GM23338 (cell line): ENCODE results near the gene CREB1. TPM values are rescaled to one million over a fixed set of nuclear protein-coding genes. Genes with fewer than 3 reads are reported as not detected.
A peak's percentile ranks its signal among the peaks of the same experiment; 100 is the strongest.

Experiments used
- ATAC-seq: fragments of 200-7000 bp; cut with Tn5 transposase; 3 replicates; pipeline ENCODE4 v1.9.1; 2020
- DNase-seq: peaks from one replicate; pipeline ENCODE4 v3.0.0-alpha.2; 2015; ENCODE audit warnings: low spot score
- H2AFZ ChIP-seq: fragments of 200-600 bp; sonication (generic); 2 replicates; pipeline ENCODE4 v1.8.0; 2016; ENCODE audit warnings: antibody characterized with exemption, mild to moderate bottlenecking, moderate library complexity
- H3F3A ChIP-seq: fragments of 200-600 bp; sonication (generic); replicated peaks from 2 replicates; pipeline ENCODE4 v1.8.0; 2017; ENCODE audit warnings: antibody characterized with exemption, mixed run types, low read depth
- H3K27ac ChIP-seq: fragments of 200-600 bp; sonication (generic); 2 replicates; pipeline ENCODE4 v1.6.1; 2016; ENCODE audit warnings: low read depth
- H3K27me3 ChIP-seq: fragments of 200-600 bp; sonication (generic); 2 replicates; pipeline ENCODE4 v1.8.0; 2016; ENCODE audit warnings: mild to moderate bottlenecking, mixed run types, moderate library complexity; ENCODE audit not compliant: insufficient read depth
- H3K36me3 ChIP-seq: fragments of 200-600 bp; sonication (generic); 2 replicates; pipeline ENCODE4 v1.8.0; 2016; ENCODE audit warnings: mild to moderate bottlenecking; ENCODE audit not compliant: insufficient read depth
- H3K4me1 ChIP-seq: fragments of 200-600 bp; sonication (generic); 2 replicates; pipeline ENCODE4 v1.8.0; 2016; ENCODE audit warnings: mild to moderate bottlenecking, moderate library complexity; ENCODE audit not compliant: insufficient read depth
- H3K4me2 ChIP-seq: fragments of 200-600 bp; sonication (generic); 2 replicates; pipeline ENCODE4 v1.7.1; 2017; ENCODE audit warnings: mixed run types
- H3K4me3 ChIP-seq: fragments of 200-600 bp; sonication (generic); 2 replicates; pipeline ENCODE4 v1.6.1; 2016; ENCODE audit warnings: mixed run types
- H3K79me2 ChIP-seq: fragments of 200-600 bp; sonication (generic); replicated peaks from 2 replicates; pipeline ENCODE4 v1.8.0; 2017; ENCODE audit warnings: mild to moderate bottlenecking; ENCODE audit not compliant: insufficient read depth
- H3K9me2 ChIP-seq: fragments of 200-600 bp; sonication (generic); 2 replicates; pipeline ENCODE4 v1.8.0; 2017; ENCODE audit not compliant: insufficient read depth
- H4K20me1 ChIP-seq: fragments of 200-600 bp; sonication (generic); replicated peaks from 2 replicates; pipeline ENCODE4 v1.8.0; 2017; ENCODE audit warnings: mild to moderate bottlenecking; ENCODE audit not compliant: insufficient read depth
- H3K27ac Mint-ChIP-seq: 2 replicates; pipeline ENCODE4 v1.8.0; 2020; ENCODE audit warnings: inconsistent platforms, mild to moderate bottlenecking, moderate library complexity, mixed read lengths
- H3K27me3 Mint-ChIP-seq: 3 replicates; pipeline ENCODE4 v1.8.0; 2022; ENCODE audit warnings: low read depth, mild to moderate bottlenecking, moderate library complexity, mixed read lengths, inconsistent platforms; ENCODE audit not compliant: insufficient read depth, poor library complexity
- H3K36me3 Mint-ChIP-seq: 3 replicates; pipeline ENCODE4 v1.8.0; 2021; ENCODE audit warnings: low read depth, mild to moderate bottlenecking, inconsistent platforms, moderate library complexity, mixed read lengths
- H3K4me1 Mint-ChIP-seq: 3 replicates; pipeline ENCODE4 v1.8.0; 2020; ENCODE audit warnings: mild to moderate bottlenecking, inconsistent platforms, mixed read lengths
- H3K4me3 Mint-ChIP-seq: 3 replicates; pipeline ENCODE4 v1.8.0; 2021; ENCODE audit warnings: moderate library complexity, mild to moderate bottlenecking, inconsistent platforms, mixed read lengths
- H3K9me3 Mint-ChIP-seq: 3 replicates; pipeline ENCODE4 v1.8.0; 2020; ENCODE audit warnings: moderate library complexity, mild to moderate bottlenecking, inconsistent platforms, mixed read lengths
- CREB1 ChIP-seq: fragments of 250-450 bp; sonication (Bioruptor Pico); IDR thresholded peaks from 2 replicates; pipeline ENCODE4 v1.5.0; 2020; ENCODE audit warnings: low read depth, mild to moderate bottlenecking, moderate library complexity
- EZH2 ChIP-seq: fragments of 200-600 bp; sonication (generic); IDR thresholded peaks from one replicate; pipeline ENCODE4 v1.8.0; 2017; ENCODE audit warnings: antibody characterized with exemption, mild to moderate bottlenecking, low read depth; ENCODE audit not compliant: unreplicated experiment
- EZH2phosphoT487 ChIP-seq: fragments of 200-600 bp; sonication (generic); IDR thresholded peaks from one replicate; pipeline ENCODE4 v1.8.1; 2018; ENCODE audit warnings: antibody characterized with exemption; ENCODE audit not compliant: unreplicated experiment
- JUNB ChIP-seq: IDR thresholded peaks from one replicate; pipeline ENCODE4 v1.6.1; 2016; ENCODE audit warnings: antibody characterized with exemption; ENCODE audit not compliant: unreplicated experiment
- NANOG ChIP-seq: IDR thresholded peaks from 2 replicates; pipeline ENCODE4 v1.6.1; 2016; ENCODE audit warnings: antibody characterized with exemption, borderline replicate concordance
- POLR2AphosphoS5 ChIP-seq: IDR thresholded peaks from 2 replicates; pipeline ENCODE4 v1.6.1; 2016; ENCODE audit warnings: antibody characterized with exemption, low read depth
- STAT1 ChIP-seq: IDR thresholded peaks from one replicate; pipeline ENCODE4 v1.6.1; 2016; ENCODE audit warnings: antibody characterized with exemption; ENCODE audit not compliant: unreplicated experiment
- ZNF114 ChIP-seq: fragments of 250-450 bp; sonication (Bioruptor Pico); IDR thresholded peaks from 2 replicates; pipeline ENCODE4 v1.5.0; 2020; ENCODE audit warnings: mild to moderate bottlenecking, moderate library complexity
- polyA plus RNA-seq: library from polyadenylated mRNA; unstranded; fragments of >200 nt; fragmentation: Nextera tagmentation; extraction: Ambion mirVana; gene quantifications from 2 replicates; pipeline ENCODE4 v1.2.1, GENCODE V29; 2016
- total RNA-seq: library from RNA; depleted of rRNA; stranded (reverse); fragments of >200 nt; shearing (Covaris generic); gene quantifications from 2 replicates; pipeline ENCODE4 v1.2.3, GENCODE V29; 2014
- TF ChIP-seq, protein P1 (sequence below), 2 experiments: fragments of 200-600 bp in 1 of 2; sonication (generic) in 1 of 2; conservative IDR thresholded peaks; 2 replicates each; pipeline versions ENCODE4 v1.5.1 to v1.6.1; 2016 to 2017; ENCODE audit warnings: antibody characterized with exemption in 2 of 2, low read depth in 2 of 2, mild to moderate bottlenecking in 2 of 2, moderate library complexity in 1 of 2
- TF ChIP-seq, protein P2 (sequence below): IDR thresholded peaks from one replicate; pipeline ENCODE4 v1.6.1; 2018; ENCODE audit warnings: antibody characterized with exemption; ENCODE audit not compliant: unreplicated experiment
- TF ChIP-seq, protein P3 (sequence below): IDR thresholded peaks from 2 replicates; pipeline ENCODE4 v1.6.1; 2016; ENCODE audit warnings: antibody characterized with exemption
- TF ChIP-seq, protein P4 (sequence below): fragments of 250-450 bp; sonication (Bioruptor Pico); IDR thresholded peaks from 2 replicates; pipeline ENCODE4 v1.5.0; 2020; ENCODE audit warnings: mild to moderate bottlenecking, moderate library complexity

CREB1 gene
- total and polyA plus RNA-seq, 2 experiments from 2014 or later, result 40.3 to 104 TPM

DNA sequence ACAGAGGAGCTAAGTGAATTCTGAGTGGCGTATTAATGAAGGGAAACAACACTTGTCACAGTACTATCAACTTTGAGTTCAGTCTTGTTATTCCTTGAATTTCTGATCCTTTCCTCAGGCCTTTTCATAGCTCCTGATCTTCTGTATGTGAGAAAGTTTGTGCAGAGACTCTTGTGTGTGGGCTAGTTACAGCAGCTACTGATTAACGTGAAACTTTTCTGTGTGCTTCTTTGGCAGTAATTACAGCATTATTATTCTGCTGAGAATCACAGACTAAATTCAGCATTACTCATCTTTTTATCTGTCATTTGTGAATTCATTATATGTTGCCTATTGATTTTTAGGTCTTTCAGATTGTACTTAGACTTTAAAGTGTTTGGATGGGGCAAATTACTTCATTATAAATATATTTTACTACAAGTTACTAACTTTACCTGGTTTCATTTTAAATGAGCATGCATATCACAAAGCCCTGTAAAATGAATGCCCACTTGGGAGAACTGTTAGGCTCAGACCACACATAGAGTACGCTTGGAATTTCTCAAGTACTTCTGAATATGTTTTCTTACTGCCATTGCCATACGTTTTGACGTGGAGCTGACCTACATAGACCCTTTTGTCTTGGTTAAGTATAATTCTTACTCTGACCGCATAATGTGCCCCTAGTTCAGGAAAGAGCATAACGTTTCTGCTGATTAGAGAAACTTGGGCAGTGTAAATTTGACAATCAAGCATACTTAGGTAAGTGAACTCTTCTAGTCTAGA, 36.2 kb downstream of the CREB1 start (continued):
- TF ChIP-seq NANOG, result no peak
- no peak for TF ChIP-seq ZNF114
- TF ChIP-seq CREB1 (CRISPR knock-in tag), result no peak
- TF ChIP-seq, protein P1, sequence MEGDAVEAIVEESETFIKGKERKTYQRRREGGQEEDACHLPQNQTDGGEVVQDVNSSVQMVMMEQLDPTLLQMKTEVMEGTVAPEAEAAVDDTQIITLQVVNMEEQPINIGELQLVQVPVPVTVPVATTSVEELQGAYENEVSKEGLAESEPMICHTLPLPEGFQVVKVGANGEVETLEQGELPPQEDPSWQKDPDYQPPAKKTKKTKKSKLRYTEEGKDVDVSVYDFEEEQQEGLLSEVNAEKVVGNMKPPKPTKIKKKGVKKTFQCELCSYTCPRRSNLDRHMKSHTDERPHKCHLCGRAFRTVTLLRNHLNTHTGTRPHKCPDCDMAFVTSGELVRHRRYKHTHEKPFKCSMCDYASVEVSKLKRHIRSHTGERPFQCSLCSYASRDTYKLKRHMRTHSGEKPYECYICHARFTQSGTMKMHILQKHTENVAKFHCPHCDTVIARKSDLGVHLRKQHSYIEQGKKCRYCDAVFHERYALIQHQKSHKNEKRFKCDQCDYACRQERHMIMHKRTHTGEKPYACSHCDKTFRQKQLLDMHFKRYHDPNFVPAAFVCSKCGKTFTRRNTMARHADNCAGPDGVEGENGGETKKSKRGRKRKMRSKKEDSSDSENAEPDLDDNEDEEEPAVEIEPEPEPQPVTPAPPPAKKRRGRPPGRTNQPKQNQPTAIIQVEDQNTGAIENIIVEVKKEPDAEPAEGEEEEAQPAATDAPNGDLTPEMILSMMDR (conservative IDR thresholded peaks at IDR 0.05; ENCODE audit: low read depth in 2 of 2), result no peak
- no peak for TF ChIP-seq EZH2

DNA sequence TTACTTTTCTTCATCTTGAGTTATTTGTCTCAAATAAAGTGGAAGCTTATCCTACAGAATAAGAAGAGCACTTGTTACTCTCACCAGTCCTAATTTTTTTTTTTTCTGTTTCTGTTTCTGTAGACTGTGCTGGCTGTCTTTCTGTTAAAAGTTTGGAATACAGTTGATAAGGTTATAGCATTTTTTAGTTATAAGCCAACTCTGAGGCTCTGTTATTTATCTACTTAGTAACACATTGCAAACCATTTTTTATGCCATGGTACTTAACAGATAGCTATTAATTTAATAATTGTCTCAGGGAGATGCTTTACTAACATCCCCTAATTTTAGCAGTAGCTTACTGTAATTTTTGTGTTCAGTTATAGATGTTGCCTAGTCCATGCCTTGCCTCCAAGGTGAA, 37.9 kb downstream of the CREB1 start:
- Histone ChIP-seq H4K20me1 (no peaks in the 10 kb centered on the region; the same call in 1 of the 2 replicates), H3K27ac (0 out of 2 replicates have a peak overlapping the region, but pooled peaks have one; percentile 9), H3K36me3 (peaks cover 52% of the 10 kb centered on the region; the same call in 1 of the 2 replicates), H3K4me2 (no peak overlapping the region), H3F3A (0 out of 2 replicates have a peak, but pooled peaks cover 3% of the 10 kb centered on the region), H3K4me3 (no peak overlapping the region), H3K4me1 (no peaks in the 10 kb centered on the region), H3K27me3 (no peaks in the 10 kb centered on the region), H3K79me2 (peaks cover 18% of the 10 kb centered on the region; the same call in 1 of the 2 replicates), H2AFZ (no peak overlapping the region), H3K9me2 (no peaks in the 10 kb centered on the region)
- peaks cover 71% of the 10 kb centered on the region for H3K36me3 Mint-ChIP-seq
- no peaks in the 10 kb centered on the region for H3K9me3 Mint-ChIP-seq
- no peak overlapping the region for H3K4me3 Mint-ChIP-seq
- H3K4me1 Mint-ChIP-seq, result no peaks in the 10 kb centered on the region
- ATAC-seq (no peak), DNase-seq (no peak)
- no peak overlapping the region for H3K27ac Mint-ChIP-seq
- no peaks in the 10 kb centered on the region for H3K27me3 Mint-ChIP-seq
- TF ChIP-seq STAT1, result no peak
- TF ChIP-seq, protein P2, sequence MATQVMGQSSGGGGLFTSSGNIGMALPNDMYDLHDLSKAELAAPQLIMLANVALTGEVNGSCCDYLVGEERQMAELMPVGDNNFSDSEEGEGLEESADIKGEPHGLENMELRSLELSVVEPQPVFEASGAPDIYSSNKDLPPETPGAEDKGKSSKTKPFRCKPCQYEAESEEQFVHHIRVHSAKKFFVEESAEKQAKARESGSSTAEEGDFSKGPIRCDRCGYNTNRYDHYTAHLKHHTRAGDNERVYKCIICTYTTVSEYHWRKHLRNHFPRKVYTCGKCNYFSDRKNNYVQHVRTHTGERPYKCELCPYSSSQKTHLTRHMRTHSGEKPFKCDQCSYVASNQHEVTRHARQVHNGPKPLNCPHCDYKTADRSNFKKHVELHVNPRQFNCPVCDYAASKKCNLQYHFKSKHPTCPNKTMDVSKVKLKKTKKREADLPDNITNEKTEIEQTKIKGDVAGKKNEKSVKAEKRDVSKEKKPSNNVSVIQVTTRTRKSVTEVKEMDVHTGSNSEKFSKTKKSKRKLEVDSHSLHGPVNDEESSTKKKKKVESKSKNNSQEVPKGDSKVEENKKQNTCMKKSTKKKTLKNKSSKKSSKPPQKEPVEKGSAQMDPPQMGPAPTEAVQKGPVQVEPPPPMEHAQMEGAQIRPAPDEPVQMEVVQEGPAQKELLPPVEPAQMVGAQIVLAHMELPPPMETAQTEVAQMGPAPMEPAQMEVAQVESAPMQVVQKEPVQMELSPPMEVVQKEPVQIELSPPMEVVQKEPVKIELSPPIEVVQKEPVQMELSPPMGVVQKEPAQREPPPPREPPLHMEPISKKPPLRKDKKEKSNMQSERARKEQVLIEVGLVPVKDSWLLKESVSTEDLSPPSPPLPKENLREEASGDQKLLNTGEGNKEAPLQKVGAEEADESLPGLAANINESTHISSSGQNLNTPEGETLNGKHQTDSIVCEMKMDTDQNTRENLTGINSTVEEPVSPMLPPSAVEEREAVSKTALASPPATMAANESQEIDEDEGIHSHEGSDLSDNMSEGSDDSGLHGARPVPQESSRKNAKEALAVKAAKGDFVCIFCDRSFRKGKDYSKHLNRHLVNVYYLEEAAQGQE, result no peak
- no peak for TF ChIP-seq CREB1 (CRISPR knock-in tag)
- TF ChIP-seq, protein P3, sequence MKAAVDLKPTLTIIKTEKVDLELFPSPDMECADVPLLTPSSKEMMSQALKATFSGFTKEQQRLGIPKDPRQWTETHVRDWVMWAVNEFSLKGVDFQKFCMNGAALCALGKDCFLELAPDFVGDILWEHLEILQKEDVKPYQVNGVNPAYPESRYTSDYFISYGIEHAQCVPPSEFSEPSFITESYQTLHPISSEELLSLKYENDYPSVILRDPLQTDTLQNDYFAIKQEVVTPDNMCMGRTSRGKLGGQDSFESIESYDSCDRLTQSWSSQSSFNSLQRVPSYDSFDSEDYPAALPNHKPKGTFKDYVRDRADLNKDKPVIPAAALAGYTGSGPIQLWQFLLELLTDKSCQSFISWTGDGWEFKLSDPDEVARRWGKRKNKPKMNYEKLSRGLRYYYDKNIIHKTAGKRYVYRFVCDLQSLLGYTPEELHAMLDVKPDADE, result no peak
- TF ChIP-seq NANOG, result no peak
- no peak for TF ChIP-seq JUNB
- TF ChIP-seq POLR2AphosphoS5, result no peak
- TF ChIP-seq, protein P4, sequence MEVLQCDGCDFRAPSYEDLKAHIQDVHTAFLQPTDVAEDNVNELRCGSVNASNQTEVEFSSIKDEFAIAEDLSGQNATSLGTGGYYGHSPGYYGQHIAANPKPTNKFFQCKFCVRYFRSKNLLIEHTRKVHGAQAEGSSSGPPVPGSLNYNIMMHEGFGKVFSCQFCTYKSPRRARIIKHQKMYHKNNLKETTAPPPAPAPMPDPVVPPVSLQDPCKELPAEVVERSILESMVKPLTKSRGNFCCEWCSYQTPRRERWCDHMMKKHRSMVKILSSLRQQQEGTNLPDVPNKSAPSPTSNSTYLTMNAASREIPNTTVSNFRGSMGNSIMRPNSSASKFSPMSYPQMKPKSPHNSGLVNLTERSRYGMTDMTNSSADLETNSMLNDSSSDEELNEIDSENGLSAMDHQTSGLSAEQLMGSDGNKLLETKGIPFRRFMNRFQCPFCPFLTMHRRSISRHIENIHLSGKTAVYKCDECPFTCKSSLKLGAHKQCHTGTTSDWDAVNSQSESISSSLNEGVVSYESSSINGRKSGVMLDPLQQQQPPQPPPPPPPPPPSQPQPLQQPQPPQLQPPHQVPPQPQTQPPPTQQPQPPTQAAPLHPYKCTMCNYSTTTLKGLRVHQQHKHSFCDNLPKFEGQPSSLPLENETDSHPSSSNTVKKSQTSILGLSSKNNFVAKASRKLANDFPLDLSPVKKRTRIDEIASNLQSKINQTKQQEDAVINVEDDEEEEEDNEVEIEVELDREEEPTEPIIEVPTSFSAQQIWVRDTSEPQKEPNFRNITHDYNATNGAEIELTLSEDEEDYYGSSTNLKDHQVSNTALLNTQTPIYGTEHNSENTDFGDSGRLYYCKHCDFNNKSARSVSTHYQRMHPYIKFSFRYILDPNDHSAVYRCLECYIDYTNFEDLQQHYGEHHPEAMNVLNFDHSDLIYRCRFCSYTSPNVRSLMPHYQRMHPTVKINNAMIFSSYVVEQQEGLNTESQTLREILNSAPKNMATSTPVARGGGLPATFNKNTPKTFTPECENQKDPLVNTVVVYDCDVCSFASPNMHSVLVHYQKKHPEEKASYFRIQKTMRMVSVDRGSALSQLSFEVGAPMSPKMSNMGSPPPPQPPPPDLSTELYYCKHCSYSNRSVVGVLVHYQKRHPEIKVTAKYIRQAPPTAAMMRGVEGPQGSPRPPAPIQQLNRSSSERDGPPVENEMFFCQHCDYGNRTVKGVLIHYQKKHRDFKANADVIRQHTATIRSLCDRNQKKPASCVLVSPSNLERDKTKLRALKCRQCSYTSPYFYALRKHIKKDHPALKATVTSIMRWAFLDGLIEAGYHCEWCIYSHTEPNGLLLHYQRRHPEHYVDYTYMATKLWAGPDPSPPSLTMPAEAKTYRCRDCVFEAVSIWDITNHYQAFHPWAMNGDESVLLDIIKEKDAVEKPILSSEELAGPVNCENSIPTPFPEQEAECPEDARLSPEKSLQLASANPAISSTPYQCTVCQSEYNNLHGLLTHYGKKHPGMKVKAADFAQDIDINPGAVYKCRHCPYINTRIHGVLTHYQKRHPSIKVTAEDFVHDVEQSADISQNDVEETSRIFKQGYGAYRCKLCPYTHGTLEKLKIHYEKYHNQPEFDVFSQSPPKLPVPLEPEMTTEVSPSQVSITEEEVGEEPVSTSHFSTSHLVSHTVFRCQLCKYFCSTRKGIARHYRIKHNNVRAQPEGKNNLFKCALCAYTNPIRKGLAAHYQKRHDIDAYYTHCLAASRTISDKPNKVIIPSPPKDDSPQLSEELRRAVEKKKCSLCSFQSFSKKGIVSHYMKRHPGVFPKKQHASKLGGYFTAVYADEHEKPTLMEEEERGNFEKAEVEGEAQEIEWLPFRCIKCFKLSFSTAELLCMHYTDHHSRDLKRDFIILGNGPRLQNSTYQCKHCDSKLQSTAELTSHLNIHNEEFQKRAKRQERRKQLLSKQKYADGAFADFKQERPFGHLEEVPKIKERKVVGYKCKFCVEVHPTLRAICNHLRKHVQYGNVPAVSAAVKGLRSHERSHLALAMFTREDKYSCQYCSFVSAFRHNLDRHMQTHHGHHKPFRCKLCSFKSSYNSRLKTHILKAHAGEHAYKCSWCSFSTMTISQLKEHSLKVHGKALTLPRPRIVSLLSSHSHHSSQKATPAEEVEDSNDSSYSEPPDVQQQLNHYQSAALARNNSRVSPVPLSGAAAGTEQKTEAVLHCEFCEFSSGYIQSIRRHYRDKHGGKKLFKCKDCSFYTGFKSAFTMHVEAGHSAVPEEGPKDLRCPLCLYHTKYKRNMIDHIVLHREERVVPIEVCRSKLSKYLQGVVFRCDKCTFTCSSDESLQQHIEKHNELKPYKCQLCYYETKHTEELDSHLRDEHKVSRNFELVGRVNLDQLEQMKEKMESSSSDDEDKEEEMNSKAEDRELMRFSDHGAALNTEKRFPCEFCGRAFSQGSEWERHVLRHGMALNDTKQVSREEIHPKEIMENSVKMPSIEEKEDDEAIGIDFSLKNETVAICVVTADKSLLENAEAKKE (CRISPR knock-in tag), result no peak
- TF ChIP-seq EZH2phosphoT487, result no peak
- TF ChIP-seq EZH2, result no peak
